Calu3 (cell line): ENCODE data around the gene CDK5RAP2. TPM values are rescaled to one million over a fixed set of nuclear protein-coding genes. Genes with fewer than 3 reads are reported as not detected.
A peak's percentile ranks its signal among the peaks of the same experiment; 100 is the strongest.

Source experiments
- BruUV-seq: library from RNA; stranded (reverse); fragments of 400-500 nt; replicated peaks from 2 replicates; lab custom pipeline; 2021; lab: Mats Ljungman, UMichigan
- CTCF ChIA-PET: fragments of 300-600 bp; sonication (Branson Sonifier 250); formaldehyde crosslinking; loops from one replicate; lab custom pipeline; 2022; ENCODE audit warnings: antibody characterized with exemption; lab: Charles Lee
- DNase-seq: peaks from one replicate; pipeline ENCODE4 v3.0.0; 2022
- H3K27ac Mint-ChIP-seq: one replicate; pipeline ENCODE4 v1.8.0; 2022; ENCODE audit warnings: mixed read lengths; ENCODE audit not compliant: unreplicated experiment
- H3K27me3 Mint-ChIP-seq: one replicate; pipeline ENCODE4 v1.8.0; 2022; ENCODE audit warnings: mixed read lengths; ENCODE audit not compliant: unreplicated experiment
- H3K36me3 Mint-ChIP-seq: one replicate; pipeline ENCODE4 v1.8.0; 2022; ENCODE audit warnings: mild to moderate bottlenecking, moderate library complexity, mixed read lengths; ENCODE audit not compliant: insufficient read depth, unreplicated experiment
- H3K4me1 Mint-ChIP-seq: one replicate; pipeline ENCODE4 v1.8.0; 2022; ENCODE audit warnings: mild to moderate bottlenecking, low read depth, mixed read lengths; ENCODE audit not compliant: unreplicated experiment
- H3K4me3 Mint-ChIP-seq: one replicate; pipeline ENCODE4 v1.8.0; 2022; ENCODE audit warnings: mild to moderate bottlenecking, low read depth, moderate library complexity, mixed read lengths; ENCODE audit not compliant: unreplicated experiment
- H3K9me3 Mint-ChIP-seq: one replicate; pipeline ENCODE4 v1.8.0; 2022; ENCODE audit warnings: low read depth, mixed read lengths; ENCODE audit not compliant: unreplicated experiment
- intact Hi-C: fragments of 100-400 bp; cut with micrococcal nuclease; formaldehyde crosslinking; loops from one replicate; pipeline ENCODE4 v1.10.0; 2022; ENCODE audit not compliant: unreplicated experiment
- total RNA-seq: library from RNA; stranded (reverse); gene quantifications from 2 replicates; pipeline ENCODE4 v1.2.3, GENCODE V29; 2022
- TF ChIP-seq, protein P1 (sequence below): fragments of 200-600 bp; IDR thresholded peaks from one replicate; pipeline ENCODE4 v1.8.0; 2022; ENCODE audit warnings: antibody characterized with exemption; ENCODE audit not compliant: unreplicated experiment

The CDK5RAP2 gene
- total RNA-seq, 1 experiment from 2014 or later = 40.7 TPM

- H3K9me3 Mint-ChIP-seq = no peaks in the 10 kb centered on the region
- no peak overlapping the region for H3K4me3 Mint-ChIP-seq
- intact Hi-C loops = no loop called here
- H3K27me3 Mint-ChIP-seq = no peaks in the 10 kb centered on the region
- H3K27ac Mint-ChIP-seq = no peak overlapping the region
- CTCF ChIA-PET = no interaction called here
- peaks cover 6% of the 10 kb centered on the region for H3K4me1 Mint-ChIP-seq
- BruUV-seq = no TSS peak
- DNase-seq = no peak
- no peaks in the 10 kb centered on the region for H3K36me3 Mint-ChIP-seq
- TF ChIP-seq, protein P1, sequence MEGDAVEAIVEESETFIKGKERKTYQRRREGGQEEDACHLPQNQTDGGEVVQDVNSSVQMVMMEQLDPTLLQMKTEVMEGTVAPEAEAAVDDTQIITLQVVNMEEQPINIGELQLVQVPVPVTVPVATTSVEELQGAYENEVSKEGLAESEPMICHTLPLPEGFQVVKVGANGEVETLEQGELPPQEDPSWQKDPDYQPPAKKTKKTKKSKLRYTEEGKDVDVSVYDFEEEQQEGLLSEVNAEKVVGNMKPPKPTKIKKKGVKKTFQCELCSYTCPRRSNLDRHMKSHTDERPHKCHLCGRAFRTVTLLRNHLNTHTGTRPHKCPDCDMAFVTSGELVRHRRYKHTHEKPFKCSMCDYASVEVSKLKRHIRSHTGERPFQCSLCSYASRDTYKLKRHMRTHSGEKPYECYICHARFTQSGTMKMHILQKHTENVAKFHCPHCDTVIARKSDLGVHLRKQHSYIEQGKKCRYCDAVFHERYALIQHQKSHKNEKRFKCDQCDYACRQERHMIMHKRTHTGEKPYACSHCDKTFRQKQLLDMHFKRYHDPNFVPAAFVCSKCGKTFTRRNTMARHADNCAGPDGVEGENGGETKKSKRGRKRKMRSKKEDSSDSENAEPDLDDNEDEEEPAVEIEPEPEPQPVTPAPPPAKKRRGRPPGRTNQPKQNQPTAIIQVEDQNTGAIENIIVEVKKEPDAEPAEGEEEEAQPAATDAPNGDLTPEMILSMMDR = no peak
These were observed 138.3 kb downstream of the CDK5RAP2 start for GRCh38 chr9:120441426-120442307.

DNA sequence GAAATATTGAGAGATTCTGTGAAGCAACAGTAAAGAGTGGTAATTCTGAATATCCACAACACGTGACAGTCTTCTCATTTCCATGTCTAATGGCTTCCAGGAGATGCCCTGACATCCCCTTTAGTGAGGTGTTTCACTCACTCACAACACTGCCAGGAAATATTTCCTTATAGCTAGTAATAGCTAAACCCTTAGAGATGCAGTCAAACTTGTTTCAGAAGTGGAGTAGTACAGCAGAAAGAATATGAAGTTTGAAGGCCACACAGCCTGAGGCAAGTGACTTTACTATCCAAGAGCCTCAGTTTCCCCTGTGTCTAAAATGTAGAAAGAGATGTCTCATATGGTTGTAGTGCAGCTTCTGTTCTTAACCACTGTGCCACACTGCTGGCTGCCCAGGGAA is 139.2 kb downstream of the CDK5RAP2 start:
- BruUV-seq = no TSS peak
- no peaks in the 10 kb centered on the region for H3K4me1 Mint-ChIP-seq
- DNase-seq = no peak
- no peak overlapping the region for H3K27ac Mint-ChIP-seq
- CTCF ChIA-PET = no interaction called here
- no peaks in the 10 kb centered on the region for H3K27me3 Mint-ChIP-seq
- TF ChIP-seq, protein P1 = no peak
- H3K9me3 Mint-ChIP-seq = no peaks in the 10 kb centered on the region
- H3K36me3 Mint-ChIP-seq = no peaks in the 10 kb centered on the region
- intact Hi-C loops = no loop called here
- no peak overlapping the region for H3K4me3 Mint-ChIP-seq

DNA sequence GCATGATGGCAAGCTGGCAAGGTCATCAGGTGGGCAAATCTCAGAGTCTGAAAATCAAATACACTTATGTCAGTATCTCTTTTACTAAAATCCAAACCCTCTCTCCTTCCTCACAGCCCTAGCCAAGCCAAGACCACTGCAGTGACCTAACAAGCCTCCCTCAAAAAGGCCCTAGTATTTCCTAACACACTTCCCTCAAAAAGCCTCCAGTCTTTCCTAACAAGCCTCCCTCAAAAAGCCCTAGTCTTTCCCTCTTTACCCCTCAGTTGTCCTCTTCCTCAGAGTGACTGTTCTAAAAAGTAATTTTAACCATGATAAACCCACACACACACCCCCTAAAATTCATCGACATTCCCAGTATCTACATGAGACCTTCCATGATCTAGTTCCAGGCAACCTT is 140.0 kb downstream of the CDK5RAP2 start:
- H3K27ac Mint-ChIP-seq = no peak overlapping the region
- H3K36me3 Mint-ChIP-seq = no peaks in the 10 kb centered on the region
- H3K4me3 Mint-ChIP-seq = no peak overlapping the region
- H3K9me3 Mint-ChIP-seq = no peaks in the 10 kb centered on the region
- intact Hi-C loops = no loop called here
- TF ChIP-seq, protein P1 = no peak
- CTCF ChIA-PET = interaction anchor here (1.1 kb wide), 1 partner anchor 38 kb away, joined by 3 read pairs; no protein-coding TSS in a partner anchor
- no peaks in the 10 kb centered on the region for H3K27me3 Mint-ChIP-seq
- no TSS peak for BruUV-seq
- H3K4me1 Mint-ChIP-seq = no peaks in the 10 kb centered on the region
- DNase-seq = no peak

DNA sequence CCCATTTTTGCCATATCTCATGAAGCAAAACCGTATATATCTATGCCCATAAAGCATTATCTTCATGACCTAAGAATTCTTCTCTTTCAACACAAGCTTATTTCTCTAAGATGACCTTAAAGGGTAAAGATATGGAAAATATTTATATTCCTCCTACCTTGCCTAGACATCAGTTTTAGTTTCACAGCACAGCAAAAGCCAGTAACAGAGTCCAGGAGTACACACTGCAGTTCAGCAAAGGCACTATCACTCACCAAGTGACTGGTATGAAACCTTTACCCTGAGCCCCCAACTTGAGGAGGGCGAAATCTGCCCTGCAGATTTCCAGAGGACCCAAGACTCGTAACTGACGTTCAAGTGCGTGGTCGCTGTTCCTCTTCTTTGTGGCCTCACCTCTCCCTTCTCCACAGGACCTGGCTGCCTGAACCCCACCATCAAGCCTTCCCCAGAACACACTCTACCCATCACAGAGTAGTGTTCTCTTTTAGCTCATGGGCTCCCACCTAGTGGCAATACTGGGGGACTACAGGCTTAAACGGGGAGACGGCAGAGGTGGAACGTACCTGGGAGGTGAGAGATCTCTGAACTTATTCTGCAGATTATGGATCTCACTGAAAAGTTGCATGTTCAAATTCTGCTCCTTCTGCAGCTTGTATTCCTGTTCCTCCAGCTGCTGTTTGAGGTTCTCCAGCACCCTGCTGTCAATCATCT is 141.0 kb downstream of the CDK5RAP2 start:
- no peaks in the 10 kb centered on the region for H3K9me3 Mint-ChIP-seq
- peak; percentile 8 for DNase-seq

More for the DNA sequence above, 141.0 kb downstream of the CDK5RAP2 start:
- TF ChIP-seq, protein P1 = peak; percentile 33
- Mint-ChIP-seq H3K27me3 (no peaks in the 10 kb centered on the region), H3K4me3 (no peak overlapping the region), H3K27ac (no peak overlapping the region), H3K36me3 (peaks cover 5% of the 10 kb centered on the region), H3K4me1 (no peaks in the 10 kb centered on the region)
- BruUV-seq = no TSS peak
- CTCF ChIA-PET = interaction anchor here (1.1 kb wide), 1 partner anchor 39 kb away, joined by 3 read pairs; no protein-coding TSS in a partner anchor
- intact Hi-C loops = no loop called here
